Stimulated activated CD4-positive, alpha-beta T cell treated with anti-CD3 and anti-CD28 coated beads, Interleukin-2, amount 100 ng/mL, for 24 hours (primary cell): ENCODE results near the gene RTN4RL1.
"Not testable (repeated sequence)": the region's sequence is repeated elsewhere in the genome, so short reads cannot be mapped to it uniquely, and the experiment has no call there.

Source experiments
- DNase-seq, 2 donors: peaks; one replicate each; pipeline ENCODE4 v3.0.0-alpha.2; 2020

The RTN4RL1 gene

DNA sequence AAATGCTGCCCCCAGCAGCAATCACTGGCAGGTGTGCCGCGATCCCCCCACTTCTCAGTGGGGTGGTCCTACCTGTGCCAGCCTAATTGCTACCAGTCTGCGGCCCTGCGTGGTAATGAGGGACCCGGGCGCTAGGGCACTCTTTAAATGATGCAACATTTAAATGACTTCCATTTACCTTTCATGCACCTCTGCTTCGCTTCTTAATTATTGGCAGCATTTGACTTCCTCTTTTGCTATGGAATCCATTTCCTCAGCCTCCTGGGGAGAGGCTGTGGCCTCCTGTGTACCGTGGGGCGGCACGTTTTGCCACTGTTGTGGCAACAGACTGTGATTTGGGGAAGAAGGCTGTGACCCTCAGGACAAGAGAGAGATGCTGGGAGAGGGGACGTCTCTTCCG lies 109.2 kb downstream of the RTN4RL1 start:
- no peak for DNase-seq

DNA sequence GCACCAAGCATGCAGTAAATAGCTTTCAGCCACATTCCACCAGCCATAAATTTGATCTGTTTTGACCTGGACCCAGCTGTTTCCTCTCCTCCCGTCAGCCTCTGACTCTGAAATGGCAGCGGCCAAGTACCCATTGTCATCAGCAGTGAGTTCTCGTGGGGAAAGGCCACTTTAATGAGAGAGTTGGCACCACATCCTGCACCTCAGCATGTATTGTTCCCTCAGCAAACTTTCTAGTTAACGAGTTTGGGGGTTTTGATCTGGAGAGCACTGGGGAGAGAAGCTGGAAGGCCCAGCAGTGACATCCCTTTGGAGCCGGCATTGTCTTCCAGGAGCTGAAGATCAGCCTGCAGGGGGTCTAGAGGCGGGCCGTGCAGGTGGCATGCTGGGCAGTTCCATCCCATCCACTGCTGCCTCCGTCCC lies 110.5 kb downstream of the RTN4RL1 start:
- no peak for DNase-seq

GRCh38 chr17:1913702-1914101 lies 111.4 kb downstream of the RTN4RL1 start:
- DNase-seq, result no peak

DNA sequence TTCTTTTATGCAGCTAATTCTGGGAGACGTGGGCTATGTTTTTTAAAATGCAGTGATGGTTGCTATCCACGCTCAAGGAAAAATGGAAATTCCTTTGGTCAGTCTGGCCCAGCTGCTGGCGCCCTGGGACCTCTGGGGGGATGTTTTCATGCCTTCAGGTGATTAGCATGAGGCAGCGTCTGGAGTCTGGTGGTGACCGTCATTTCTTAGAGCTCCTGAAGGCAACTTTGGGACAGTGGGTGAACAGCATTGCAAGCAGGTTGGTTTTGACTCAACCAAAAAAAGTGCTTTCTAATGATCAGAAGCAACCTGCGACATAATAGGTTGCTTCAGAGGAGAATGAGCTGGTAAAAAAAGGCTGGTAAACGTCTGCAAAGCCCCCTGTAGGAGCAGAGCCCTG lies 113.0 kb downstream of the RTN4RL1 start:
- no peak for DNase-seq

DNA sequence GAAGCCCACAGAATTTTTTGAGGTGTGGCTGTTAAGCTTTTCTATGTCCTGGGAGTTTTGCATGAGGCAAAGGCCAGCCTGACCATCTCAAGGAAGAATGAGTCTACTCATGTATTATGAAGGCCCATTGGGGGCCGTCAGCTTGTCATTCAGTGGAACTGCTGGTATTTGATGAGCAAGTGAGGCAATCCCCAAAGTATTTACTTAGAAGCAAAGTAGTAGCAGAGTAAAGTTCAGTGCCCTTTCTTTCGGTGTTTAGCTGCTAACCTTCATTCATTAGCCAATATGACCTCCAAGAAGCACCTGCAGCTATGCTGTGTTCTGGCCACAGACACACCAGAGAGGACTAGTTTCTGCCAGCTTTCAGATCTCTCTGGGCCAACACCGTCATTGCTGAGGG lies 115.1 kb downstream of the RTN4RL1 start:
- no peak for DNase-seq

DNA sequence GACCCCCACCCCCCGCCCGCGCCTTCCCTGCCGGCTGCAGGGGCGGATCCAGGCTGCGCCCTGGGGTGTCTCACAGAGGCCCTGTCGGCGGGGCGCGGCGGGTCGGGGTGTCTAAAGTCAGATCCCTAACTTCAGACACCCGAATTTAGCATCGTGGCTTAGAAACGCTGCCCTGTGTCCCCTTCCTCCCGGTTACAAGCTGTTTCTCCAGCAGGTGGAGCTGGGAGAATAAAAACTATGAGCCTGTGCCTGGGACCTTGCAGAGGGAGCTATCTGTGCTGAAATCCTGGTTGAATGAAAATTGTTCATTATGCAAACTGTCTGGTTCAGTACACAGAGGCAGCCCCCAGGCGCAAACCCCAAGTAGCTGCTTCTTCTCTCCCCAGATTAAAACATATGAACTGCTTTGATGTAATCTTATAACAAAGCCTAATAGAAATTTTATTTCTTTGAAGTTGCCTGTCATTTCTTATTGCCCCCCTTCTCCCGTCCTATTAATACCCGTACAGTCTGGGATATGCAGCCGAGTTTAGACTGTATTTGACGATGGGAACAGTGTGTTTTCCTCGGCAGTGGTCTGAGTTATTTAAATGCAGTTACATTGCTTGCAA lies 116.3 kb downstream of the RTN4RL1 start:
- DNase-seq, result peak; percentile 28 to 41

DNA sequence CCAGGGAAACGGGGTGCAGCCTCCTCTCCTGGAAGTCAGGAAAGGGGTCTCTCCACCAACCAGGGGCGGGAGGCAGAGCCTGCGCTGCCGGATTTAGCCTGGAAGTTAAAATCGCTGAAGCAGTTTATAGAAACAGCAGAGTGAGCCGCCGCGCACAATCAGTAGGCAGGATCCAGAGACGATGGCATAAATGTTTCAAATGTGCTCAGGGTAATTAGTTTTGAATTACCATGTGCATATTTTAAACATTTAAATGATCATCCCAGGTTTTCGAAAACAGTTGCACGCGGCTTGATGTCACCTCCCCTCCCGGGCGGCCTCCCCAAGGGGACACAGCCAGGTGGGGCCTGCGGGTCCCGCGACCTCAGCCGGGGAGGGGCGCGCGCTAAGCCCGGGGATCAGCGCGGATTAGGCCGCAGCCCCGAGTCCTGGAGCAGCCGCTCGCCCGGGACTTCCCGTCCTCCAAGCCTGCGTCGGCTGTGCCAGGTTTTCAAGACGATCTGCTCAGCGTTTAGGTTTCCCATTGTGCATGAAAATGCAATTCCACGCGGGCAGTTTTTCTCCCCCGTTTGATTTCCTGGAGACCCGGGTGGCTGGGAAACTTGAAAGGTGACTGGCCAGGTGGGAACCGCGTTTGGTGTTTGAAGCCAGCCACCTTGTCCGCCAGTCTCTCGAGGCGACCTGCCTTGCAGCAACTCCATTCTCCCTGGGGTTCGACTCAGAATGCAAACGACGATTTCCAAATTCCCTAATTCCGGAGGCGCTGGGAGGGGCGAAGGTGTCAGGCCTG lies 117.0 kb downstream of the RTN4RL1 start:
- peak; percentile 22 to 27 for DNase-seq

GRCh38 chr17:1907216-1907631 lies 117.9 kb downstream of the RTN4RL1 start:
- DNase-seq, result no peak

DNA sequence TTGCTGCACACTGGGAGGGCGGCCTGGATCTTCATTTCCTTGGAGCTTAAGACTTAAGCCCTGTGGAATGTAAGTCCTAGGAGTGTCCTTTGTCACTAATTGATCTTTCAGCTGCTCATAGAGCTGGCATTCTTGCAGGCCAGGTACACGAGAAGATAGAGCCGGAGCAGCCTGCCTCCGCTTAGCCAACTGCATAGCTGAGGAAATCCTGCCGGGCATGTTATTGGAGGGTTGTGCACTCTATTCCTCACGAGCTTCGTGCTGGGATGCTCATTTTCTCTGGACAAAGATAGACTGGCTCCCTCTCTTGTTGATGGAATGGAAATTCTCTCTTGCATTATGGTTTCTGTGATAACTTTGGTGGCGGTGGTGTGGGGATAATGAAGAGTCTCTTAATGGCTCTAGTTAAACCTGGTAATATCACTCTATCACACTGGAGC lies 118.5 kb downstream of the RTN4RL1 start:
- DNase-seq, result no peak

- no peak for DNase-seq
These were observed 119.8 kb downstream of the RTN4RL1 start for GRCh38 chr17:1905190-1905913.

DNA sequence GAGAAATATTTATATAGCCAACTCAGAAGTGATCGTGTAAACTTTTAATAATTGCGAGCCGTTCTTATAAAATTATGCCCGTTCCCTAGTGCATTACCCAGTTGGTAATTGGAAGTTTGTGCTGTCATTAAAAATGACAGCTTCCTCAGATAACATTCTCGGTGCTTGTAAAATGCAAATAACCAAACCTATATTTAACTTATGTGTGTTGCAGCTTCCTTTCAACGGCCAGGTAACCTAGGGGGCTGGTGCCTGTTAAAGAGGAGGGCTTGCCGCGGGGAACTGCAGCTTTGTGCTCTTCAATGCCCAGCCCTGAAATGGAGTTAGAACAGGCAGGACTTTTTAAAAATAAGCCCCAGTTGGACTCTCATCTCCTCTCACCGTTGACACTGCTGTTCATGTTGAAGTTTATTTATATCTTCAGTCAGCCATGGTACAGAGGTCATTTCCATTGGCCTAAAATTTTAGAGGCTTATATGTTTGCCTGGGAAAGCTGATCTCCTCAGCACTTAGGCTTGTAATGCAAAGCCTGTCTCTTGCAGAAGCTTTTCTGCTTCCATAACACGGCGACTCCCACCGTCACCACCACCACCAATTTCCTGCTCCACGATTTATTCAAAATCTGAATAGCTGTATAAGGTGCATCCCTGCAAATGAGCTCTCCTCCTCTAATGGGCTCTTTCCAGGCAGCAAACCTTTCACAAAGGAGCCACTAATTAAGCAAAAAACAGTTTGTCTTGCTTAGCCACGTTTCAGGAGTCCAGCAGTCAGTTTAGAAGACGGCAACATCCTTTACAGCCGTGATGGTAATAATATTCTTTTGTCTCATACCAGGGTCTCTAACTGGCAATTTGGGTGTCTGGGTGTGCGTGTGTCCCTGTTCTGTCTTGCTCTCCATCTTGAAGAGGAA lies 120.6 kb downstream of the RTN4RL1 start:
- DNase-seq, result no peak

DNA sequence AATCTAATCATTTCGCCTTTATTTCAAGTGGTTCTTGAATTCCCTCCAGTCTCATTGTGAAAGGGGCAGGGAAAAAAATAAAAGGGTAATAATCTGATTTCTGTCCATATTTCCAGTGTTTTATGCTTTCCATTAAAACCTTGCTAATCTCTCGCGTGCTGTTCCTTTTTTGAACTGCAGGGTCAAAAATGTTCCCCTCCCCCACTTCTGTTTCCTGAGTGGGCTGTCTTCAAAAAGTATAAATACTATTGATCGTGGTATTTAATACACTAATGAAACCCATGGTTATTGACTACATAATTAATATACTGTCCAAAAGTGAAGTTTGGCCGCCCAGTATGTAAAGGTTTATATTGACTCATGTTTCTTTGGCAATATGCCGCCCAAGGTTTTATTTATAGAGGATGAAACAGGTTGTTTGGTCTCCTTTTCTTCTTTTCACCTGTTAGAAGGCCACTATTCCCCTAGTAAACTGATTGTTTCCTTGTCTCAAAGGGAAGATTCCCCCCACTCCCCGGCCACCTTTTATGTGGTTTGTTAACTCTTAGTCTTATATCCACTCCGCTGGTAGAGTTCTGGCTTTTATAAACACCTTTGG lies 125.6 kb downstream of the RTN4RL1 start:
- no peak for DNase-seq

DNA sequence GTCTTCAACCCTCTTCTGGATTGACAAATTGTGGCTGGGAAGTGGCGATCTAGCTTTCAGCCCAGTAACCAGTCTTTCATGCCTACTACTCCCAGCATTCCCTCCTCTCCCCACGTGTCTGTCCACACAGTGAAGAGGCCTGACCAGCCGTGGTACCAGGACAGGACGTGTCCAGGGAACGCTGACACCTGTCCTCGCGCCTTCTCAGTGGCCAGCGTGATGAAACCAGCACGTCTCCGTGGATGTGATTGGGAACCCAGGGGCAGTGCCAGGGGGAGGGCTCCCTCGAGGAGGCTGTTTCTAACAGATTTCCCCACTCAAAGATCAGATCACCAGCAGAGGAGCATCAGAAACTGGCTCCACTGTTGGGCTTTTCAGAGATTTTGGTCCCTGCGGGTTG lies 126.3 kb downstream of the RTN4RL1 start:
- DNase-seq, result no peak

DNA sequence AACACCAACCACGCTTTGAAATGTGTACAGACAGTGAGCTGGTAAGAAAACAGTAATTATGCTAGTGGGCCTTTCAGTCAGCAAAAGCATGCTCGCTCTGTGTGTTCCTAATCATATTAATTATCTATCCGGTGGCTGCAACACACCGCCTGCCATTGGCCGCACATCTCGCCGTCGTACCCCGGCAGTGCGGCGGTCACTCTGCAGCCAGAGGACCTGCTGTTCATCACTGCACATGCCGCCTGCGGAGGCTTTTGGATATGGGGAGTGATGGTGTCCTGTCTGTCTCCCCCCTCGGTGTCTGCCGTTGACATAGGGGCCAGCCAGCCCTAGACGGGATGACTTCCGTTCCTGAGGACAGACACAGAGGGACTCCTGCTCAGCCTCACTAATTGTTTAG lies 126.8 kb downstream of the RTN4RL1 start:
- no peak for DNase-seq

- DNase-seq, result no peak
These were observed 128.0 kb downstream of the RTN4RL1 start for GRCh38 chr17:1897105-1897656.

DNA sequence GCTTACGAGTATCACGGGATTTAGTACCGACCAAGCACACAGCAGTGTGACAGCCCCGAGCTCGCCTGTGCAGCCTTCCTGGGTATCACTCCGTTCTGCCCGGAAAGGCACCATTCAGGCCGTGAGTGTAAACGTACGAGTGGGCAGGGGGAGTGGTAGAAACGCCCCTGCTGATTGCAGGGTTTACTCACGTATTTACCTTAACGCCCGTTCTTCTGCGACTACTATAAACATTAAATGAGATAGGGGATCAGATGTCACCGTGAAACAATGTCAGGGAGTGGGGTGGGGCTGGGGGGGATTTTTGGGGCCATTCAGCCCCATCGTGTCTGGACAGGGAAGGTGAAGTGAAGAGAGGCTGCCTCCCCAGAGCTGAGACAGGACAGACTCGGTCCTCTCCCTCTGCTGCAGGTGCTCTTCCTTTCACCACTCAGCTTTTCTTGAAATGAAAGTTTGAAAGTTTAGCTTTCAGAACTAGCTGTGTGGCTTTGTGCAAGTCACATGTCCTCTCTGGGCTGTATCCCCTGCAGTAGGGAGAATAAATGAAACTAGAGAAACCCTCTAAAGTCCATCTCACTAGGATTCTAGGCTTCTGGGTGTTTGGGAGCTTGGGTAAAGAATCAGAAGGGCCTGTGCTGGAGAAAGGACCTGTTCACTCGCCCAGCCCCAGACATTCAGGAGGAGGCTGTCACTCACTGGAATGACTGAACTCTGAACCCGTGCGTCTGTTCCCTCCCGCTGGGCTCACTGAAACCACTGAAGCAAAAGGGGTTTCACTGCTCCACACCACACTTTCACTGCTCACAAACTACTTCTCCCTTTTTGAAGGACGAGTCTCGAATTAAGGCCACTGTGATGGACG lies 128.7 kb downstream of the RTN4RL1 start:
- no peak for DNase-seq

- not testable (repeated sequence) for DNase-seq
These were observed 129.7 kb downstream of the RTN4RL1 start for GRCh38 chr17:1895479-1895878.

DNA sequence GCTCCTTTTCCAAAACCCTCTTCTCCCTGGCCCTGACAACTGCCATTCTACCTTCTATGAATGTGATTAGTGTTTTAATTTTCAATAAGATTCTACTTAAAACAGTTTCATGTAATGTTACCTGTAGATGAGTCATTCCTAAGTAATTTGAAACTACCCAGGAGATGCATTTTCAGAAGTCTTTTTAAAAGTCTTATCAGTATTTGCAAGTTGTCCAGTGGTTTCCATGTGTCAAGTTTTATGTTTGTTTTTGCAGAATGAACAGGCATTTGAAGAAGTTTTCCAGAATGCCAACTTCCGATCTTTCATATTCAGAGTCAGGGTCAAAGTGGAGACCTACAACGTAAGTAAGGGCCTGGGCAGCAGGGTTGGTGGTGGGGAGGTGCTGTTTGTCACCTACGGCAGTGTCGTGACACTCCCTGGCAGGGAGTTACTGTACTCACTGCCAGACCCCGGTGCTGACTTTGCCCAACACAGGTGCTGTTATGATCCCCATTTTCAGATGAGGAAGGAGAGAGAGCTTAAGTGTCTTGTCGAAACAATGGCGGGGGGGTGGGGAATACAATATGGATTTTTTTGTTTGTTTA lies 130.3 kb downstream of the RTN4RL1 start:
- DNase-seq, result no peak

- no peak for DNase-seq
These were observed 134.2 kb downstream of the RTN4RL1 start for GRCh38 chr17:1890758-1891450.

DNA sequence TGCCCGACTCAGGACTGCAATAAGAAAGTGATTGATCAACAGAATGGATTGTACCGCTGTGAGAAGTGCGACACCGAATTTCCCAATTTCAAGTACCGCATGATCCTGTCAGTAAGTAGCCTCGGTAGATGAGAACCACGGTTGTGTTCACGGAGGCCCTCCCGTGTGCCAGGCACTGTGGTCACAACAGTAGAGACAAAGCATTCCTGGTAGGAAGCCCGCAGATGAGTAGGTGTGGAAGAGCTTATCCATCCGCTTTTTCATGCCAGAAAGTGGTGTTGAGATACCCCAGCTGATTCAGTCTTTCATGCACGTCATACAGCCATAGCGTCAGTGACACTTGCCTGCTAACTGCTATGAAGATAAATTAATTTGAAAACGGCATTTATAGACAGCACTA lies 136.4 kb downstream of the RTN4RL1 start:
- no peak for DNase-seq
